ENCODE data around the gene SSR2.
"Not testable (repeated sequence)": the region's sequence is repeated elsewhere in the genome, so short reads cannot be mapped to it uniquely, and the experiment has no call there.

Gene SSR2

DNA sequence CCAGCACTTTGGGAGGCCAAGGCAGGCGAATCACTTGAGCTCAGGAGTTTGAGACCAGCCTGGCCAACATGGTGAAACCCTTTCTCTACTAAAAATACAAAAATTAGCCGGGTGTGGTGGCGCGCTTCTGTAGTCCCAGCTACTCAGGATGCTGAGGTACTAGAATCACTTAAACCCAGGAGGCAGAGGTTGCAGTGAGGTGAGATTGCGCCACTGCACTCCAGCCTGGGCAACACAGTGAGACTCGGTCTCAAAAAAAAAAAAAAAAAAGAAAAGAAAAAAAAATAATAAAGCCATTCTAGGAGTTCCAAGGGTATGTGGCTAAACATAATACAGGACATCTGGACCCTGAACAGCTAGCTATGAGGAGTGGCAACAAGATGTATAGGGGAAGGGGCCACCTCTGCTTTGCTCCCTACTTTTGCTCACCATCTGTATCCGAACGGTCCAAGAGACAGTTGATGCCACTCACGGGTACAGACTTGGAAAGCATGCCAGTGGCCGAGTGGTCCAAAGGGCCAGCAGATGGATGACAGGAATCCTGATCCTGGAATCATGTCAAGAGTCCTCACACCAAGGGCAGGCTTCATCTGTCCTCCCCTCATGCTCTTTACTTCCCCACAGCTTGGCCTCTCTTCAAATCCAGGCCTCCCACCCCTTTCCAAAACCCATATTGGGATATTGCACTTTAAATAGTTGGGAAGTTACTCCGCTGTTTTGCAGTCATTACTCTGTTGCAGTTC lies 35.7 kb downstream of the SSR2 start:
- not testable (repeated sequence) for H3K4me3 Mint-ChIP-seq, H3K36me3 Mint-ChIP-seq, H3K27me3 Mint-ChIP-seq, H3K27ac Mint-ChIP-seq, H3K9me3 Mint-ChIP-seq
- peaks cover 38% of the 10 kb centered on the region for H3K4me1 Mint-ChIP-seq

DNA sequence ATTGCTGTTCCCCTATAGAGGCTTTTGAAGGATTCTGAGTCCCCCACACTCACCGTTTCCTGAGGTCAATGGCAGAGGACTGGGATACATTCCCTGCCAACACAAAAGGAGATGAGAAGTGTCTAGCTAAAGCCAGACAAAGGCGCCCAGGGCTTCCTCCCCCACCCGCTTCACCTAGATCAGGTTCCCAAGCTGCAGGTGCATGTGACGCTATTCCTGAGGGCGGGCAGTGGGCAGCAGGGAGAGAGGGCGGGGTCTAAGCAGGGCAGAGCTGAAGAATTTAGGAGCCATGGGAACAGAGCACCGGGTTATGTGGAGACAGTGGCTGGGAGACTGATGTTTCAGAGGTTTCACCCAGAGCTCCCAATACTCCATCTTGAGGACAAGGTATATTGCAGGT lies 36.4 kb downstream of the SSR2 start:
- no peaks in the 10 kb centered on the region for H3K9me3 Mint-ChIP-seq
- no peaks in the 10 kb centered on the region for H3K36me3 Mint-ChIP-seq
- H3K4me1 Mint-ChIP-seq = peaks cover 45% of the 10 kb centered on the region
- no peak overlapping the region for H3K27ac Mint-ChIP-seq
- H3K27me3 Mint-ChIP-seq = no peaks in the 10 kb centered on the region
- no peak overlapping the region for H3K4me3 Mint-ChIP-seq

- no peaks in the 10 kb centered on the region for H3K9me3 Mint-ChIP-seq
- peak overlapping the region; percentile 46 for H3K27ac Mint-ChIP-seq
- peaks cover 45% of the 10 kb centered on the region for H3K4me1 Mint-ChIP-seq
- H3K36me3 Mint-ChIP-seq = no peaks in the 10 kb centered on the region
- H3K27me3 Mint-ChIP-seq = no peaks in the 10 kb centered on the region
- no peak overlapping the region for H3K4me3 Mint-ChIP-seq
Measured at GRCh38 chr1:155983191-155984024, 37.3 kb downstream of the SSR2 start.

- Mint-ChIP-seq H3K27me3 (no peaks in the 10 kb centered on the region), H3K4me3 (peak overlapping the region; percentile 93), H3K36me3 (peaks cover 2% of the 10 kb centered on the region), H3K4me1 (peaks cover 45% of the 10 kb centered on the region), H3K27ac (peak overlapping the region; percentile 94), H3K9me3 (no peaks in the 10 kb centered on the region)
Measured at GRCh38 chr1:155982106-155982505, 38.6 kb downstream of the SSR2 start.

DNA sequence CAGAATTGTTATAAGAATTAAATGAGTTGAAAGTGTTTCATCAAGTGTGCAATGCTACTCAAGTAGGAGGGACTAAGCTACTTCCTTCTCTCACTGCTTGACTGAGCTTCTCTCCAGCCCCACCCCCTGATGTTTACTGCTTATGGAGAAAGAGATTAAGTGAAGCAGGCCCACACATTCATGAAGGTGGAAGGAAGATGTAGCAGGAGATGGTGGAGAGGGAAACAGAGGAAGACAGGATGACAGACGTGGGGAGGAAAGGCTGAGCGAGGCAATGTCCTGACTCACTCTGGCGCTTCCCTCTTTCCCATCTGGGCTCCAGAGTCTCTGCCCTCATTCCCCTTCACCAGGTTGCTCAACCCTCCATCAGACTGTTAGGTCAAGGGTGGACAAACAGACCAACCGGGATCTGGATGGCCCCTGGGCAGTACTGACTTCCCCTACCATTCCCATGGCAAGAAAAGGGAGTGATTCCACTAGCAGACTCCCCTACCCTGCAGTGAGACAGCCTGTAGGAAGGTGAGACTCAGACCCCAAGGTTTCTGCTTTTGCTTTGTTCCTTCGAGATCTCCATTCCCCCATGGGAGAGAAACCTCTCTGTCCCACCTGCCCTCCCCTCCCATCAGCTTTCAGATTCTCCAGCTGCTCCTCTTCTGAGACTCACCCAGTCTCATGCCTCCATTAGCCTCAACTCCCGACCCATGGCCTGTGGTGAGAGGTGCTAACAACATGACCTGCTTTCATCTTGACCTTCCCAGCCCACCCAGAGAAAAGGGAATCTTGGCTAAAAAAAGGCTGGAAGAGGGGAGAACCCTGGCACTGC lies 39.3 kb downstream of the SSR2 start:
- H3K27me3 Mint-ChIP-seq = no peaks in the 10 kb centered on the region
- H3K27ac Mint-ChIP-seq = peak overlapping the region; percentile 94
- peaks cover 48% of the 10 kb centered on the region for H3K4me1 Mint-ChIP-seq
- H3K9me3 Mint-ChIP-seq = no peaks in the 10 kb centered on the region
- H3K4me3 Mint-ChIP-seq = peak overlapping the region; percentile 93
- H3K36me3 Mint-ChIP-seq = peaks cover 4% of the 10 kb centered on the region

DNA sequence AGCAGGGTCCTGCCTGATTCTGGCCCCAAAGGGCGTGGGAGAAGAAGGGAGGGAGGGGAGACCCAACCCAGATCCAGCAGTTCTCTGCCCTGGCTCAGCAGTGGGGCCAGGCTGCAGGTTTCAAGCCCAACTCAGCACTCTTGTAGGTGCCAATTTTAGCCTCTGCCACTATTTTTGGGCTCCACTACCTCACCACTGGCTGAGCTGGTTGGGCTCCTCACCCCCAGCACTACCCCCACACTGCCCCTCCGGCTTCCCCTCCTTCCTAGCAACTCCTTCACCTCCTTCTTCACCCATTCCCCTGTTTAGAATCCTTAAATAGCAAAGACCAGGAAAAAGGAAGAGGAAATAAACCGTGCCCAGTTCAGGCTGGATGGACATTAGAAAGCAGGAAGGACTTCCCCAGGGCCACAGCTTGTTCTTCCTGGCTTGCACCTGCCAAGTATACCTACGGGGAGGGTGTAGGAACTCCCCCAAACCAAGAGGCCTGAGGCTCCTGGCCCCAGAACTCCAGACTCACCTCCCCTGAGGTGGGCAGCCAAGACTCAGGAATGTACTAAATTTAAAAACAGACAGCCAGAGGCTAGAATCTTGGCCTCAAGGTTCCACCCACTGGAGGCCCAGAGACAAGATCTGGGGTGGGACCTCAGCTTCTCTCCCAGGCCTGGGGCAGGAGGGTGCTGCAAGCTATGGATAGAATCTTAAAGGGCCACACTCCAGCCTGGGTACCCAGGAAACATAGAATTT lies 41.0 kb downstream of the SSR2 start:
- H3K9me3 Mint-ChIP-seq = no peaks in the 10 kb centered on the region
- H3K36me3 Mint-ChIP-seq = peaks cover 7% of the 10 kb centered on the region
- peak overlapping the region; percentile 93 for H3K4me3 Mint-ChIP-seq

DNA sequence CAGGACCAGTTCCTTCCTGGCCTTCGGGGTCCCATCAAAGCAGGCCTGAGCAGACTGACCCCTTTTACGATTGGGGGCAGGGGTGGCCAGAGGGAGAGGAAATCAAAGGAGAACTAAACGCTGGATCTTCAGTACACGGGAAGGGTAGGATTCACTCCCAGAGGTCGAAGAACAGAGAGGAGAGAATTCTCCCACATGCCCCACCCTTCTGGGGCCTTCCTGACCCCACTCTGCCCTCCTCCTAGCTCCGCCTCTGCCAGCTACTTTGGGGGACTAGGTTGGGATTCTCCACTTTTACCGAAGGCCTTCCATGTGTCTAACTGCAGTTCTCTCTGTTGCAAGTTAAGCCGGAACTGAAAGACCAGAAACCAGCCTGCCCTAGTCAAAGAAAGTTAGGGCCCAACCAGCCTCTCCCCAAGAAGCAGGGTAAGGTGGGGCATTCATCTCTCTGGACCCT lies 41.8 kb downstream of the SSR2 start:
- peaks cover 7% of the 10 kb centered on the region for H3K36me3 Mint-ChIP-seq
- H3K4me1 Mint-ChIP-seq = peaks cover 72% of the 10 kb centered on the region
- peak overlapping the region; percentile 94 for H3K27ac Mint-ChIP-seq
- no peaks in the 10 kb centered on the region for H3K9me3 Mint-ChIP-seq
- peak overlapping the region; percentile 93 for H3K4me3 Mint-ChIP-seq
- no peaks in the 10 kb centered on the region for H3K27me3 Mint-ChIP-seq

More for the DNA sequence above, 41.0 kb downstream of the SSR2 start:
- Mint-ChIP-seq H3K27me3 (no peaks in the 10 kb centered on the region), H3K27ac (peak overlapping the region; percentile 94), H3K4me1 (peaks cover 65% of the 10 kb centered on the region)

DNA sequence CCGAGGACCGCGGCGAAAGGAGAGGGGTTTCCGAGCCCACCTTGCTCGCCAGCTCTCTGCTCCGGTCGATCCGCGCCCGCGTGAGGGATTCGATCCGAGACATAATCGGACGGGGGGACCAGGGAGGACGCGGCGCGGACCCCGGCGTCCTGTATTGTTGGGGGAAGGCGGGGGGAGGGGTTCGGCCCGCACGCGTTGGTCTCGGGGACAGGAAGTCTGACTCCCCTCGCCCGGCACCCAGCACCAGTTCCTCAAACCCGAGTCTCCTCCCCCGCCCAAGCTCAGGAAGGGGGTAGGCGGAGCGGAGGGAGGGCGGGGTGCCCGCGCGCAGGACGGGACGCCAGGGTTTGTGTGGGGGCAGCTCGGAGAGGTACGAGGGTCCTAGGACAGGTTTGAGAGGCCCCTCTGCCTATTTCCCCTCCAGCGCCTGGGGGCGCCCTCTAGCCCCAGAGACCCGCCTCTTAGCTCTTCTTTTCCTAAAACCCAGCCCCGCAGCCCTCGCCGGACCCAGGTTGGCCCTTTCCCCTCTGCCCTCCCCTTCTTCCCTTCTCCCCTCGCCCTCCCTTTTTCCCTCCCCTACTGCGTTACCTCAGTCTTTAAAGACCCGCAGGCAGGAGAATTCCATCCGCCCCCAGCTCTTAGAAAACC lies 42.3 kb downstream of the SSR2 start, which contains the start of gene ARHGEF2:
ARHGEF2 (minus strand) TSS at position 223 of the 648 bp plus-strand sequence; CDS start at position 103, 120 bp downstream.
- H3K4me1 Mint-ChIP-seq = peaks cover 74% of the 10 kb centered on the region
- peak within 1 kb of the TSS; percentile 93 for H3K4me3 Mint-ChIP-seq
- H3K27me3 Mint-ChIP-seq = no peaks in the 10 kb centered on the region
- H3K27ac Mint-ChIP-seq = peak within 1 kb of the TSS; percentile 94
- H3K36me3 Mint-ChIP-seq = peaks cover 7% of the 10 kb centered on the region
- no peaks in the 10 kb centered on the region for H3K9me3 Mint-ChIP-seq

- H3K27me3 Mint-ChIP-seq = no peaks in the 10 kb centered on the region
- peak overlapping the region; percentile 93 for H3K4me3 Mint-ChIP-seq
- H3K27ac Mint-ChIP-seq = peak overlapping the region; percentile 94
- peaks cover 9% of the 10 kb centered on the region for H3K36me3 Mint-ChIP-seq
- H3K9me3 Mint-ChIP-seq = no peaks in the 10 kb centered on the region
- H3K4me1 Mint-ChIP-seq = peaks cover 76% of the 10 kb centered on the region
Measured at GRCh38 chr1:155977690-155978324, 42.9 kb downstream of the SSR2 start.

GRCh38 chr1:155976913-155977689 lies 43.6 kb downstream of the SSR2 start:
- Mint-ChIP-seq H3K4me1 (peaks cover 78% of the 10 kb centered on the region), H3K9me3 (no peaks in the 10 kb centered on the region), H3K27me3 (no peaks in the 10 kb centered on the region), H3K27ac (peak overlapping the region; percentile 92), H3K4me3 (peak overlapping the region; percentile 93), H3K36me3 (peaks cover 9% of the 10 kb centered on the region)

DNA sequence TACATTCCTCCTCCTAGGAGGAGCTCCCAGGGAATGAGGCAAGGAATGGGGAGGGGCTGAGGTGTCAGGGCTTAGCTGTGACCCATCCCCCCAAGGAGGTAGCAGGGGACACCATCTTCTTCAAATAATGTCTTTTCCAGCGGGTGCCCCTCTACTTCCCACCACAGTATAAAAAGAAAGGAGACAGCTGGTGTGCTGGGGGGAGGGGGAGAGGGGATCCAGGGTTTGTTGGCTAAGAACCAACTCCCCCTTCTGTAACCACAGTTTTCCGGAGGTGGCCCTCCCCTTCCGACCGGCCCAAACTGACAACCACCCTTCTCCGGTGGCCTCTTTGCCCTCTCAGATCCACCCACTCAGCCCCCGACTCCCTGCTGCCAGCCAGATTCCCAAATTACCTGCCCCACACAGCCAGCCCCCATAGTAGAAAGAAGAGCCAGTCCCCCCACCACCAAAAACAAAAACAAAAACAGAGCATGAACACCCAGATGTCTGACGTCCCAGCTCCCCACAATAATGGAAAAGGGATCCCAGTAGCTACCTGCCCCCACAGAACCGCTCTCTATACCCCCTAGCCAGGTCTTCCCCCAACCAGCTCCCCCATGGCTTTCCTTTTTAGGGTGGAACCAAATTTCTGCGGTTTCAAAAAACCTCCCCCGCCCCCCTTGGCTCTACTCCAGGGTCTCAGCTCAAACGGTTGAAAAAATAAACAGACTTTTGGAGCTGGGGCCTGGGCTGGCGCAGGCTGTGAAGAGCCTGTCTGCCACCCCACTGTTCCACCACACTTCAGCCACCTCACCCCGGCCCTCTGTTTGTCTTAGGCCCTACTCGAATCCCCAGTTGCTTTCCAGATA lies 44.5 kb downstream of the SSR2 start:
- Mint-ChIP-seq H3K27me3 (no peaks in the 10 kb centered on the region), H3K9me3 (no peaks in the 10 kb centered on the region), H3K4me3 (peak overlapping the region; percentile 93), H3K4me1 (peaks cover 78% of the 10 kb centered on the region), H3K27ac (peak overlapping the region; percentile 92), H3K36me3 (peaks cover 11% of the 10 kb centered on the region)

- Mint-ChIP-seq H3K9me3 (no peaks in the 10 kb centered on the region), H3K27me3 (no peaks in the 10 kb centered on the region), H3K4me1 (peaks cover 78% of the 10 kb centered on the region), H3K27ac (peak overlapping the region; percentile 92), H3K36me3 (peaks cover 11% of the 10 kb centered on the region), H3K4me3 (peak overlapping the region; percentile 93)
Measured at GRCh38 chr1:155975375-155976061, 45.2 kb downstream of the SSR2 start.

All from activated naive CD4-positive, alpha-beta T cell treated with anti-CD3 and anti-CD28 coated beads, Interleukin-2, amount 50 U/mL, for 24 hours (primary cell).